Thoracic aorta (tissue), 2 donors: ENCODE results near the gene FCRL4. TPM values are rescaled to one million over a fixed set of nuclear protein-coding genes. Genes with fewer than 3 reads are reported as not detected.

Source experiments
- ATAC-seq: fragments of 150-250 bp; one replicate; pipeline ENCODE4 v1.8.0; 2017; ENCODE audit warnings: low read depth; ENCODE audit not compliant: insufficient number of reproducible peaks, low FRiP score
- DNase-seq: peaks from one replicate; pipeline ENCODE4 v3.0.0-alpha.2; 2020; ENCODE audit warnings: low spot score
- H3K27ac ChIP-seq, 2 donors: fragments of 200-600 bp; sonication (generic); 1 replicate in 1 of 2; 2 replicates in 1 of 2; pipeline ENCODE4 v1.5.1; 2016; ENCODE audit warnings: mild to moderate bottlenecking in 2 of 2, moderate library complexity in 2 of 2
- H3K27me3 ChIP-seq: fragments of 200-600 bp; sonication (generic); replicated peaks from 2 replicates; pipeline ENCODE4 v1.6.0; 2016; ENCODE audit warnings: mild to moderate bottlenecking; ENCODE audit not compliant: insufficient read depth
- H3K36me3 ChIP-seq: fragments of 200-600 bp; sonication (generic); one replicate; pipeline ENCODE4 v1.5.1; 2016
- H3K4me1 ChIP-seq, 2 donors: fragments of 200-600 bp; sonication (generic); 1 replicate in 1 of 2; 2 replicates in 1 of 2; pipeline versions ENCODE4 v1.5.1 to v1.6.0; 2016; ENCODE audit warnings: low read depth in 2 of 2, mild to moderate bottlenecking in 1 of 2; ENCODE audit not compliant: control insufficient read depth in 1 of 2
- H3K4me3 ChIP-seq: fragments of 200-600 bp; sonication (generic); 2 replicates; pipeline ENCODE4 v1.5.1; 2016; ENCODE audit warnings: mild to moderate bottlenecking
- H3K9me3 ChIP-seq: fragments of 200-600 bp; sonication (generic); 2 replicates; pipeline ENCODE4 v1.5.1; 2016
- total RNA-seq, 2 donors: library from RNA; depleted of rRNA; stranded (reverse); fragments of >200 nt; gene quantifications; one replicate each; pipeline versions ENCODE4 v1.1.0 to v1.2.3, GENCODE V29; 2016
- TF ChIP-seq, protein P1 (sequence below): fragments of 200-600 bp; sonication (generic); IDR thresholded peaks from one replicate; pipeline ENCODE4 v1.5.1; 2019; ENCODE audit warnings: antibody characterized with exemption

FCRL4 gene
- total RNA-seq, 2 donors from 2014 or later, result not detected

DNA sequence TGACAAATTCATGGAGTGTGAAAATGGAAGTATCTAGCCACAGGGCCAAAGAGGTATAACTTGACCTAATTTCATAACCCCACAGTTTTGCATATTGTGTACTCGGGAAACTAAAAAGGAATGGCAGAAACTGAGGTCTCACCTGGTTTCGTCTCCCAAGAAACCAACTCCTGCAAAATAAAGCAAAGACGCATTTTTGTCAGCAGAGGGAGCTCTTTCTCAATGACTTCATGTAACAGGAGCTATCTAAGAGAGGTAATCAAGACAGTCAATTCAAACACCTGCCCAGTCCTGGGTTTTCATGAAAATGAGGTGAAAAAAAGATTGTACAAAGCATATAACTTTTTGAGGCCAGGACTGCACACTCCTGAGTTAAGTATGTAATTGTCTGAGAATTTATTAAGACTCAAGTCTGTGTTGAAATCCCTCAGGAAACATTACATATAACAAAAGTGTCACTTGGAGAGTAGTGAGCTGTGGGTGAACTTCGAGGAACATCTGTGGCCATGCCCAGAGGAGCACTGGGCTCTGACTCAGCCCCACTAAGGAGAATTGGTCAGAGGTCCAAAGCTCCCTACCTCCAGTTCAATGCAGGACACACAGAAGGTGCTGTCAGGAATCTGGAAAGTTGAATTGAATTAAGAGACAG, 17.6 kb downstream of the FCRL4 start:
- no peak overlapping the region for H3K4me3 ChIP-seq
- DNase-seq (no peak), ATAC-seq (no peak)
- no peaks in the 10 kb centered on the region for H3K27me3 ChIP-seq
- H3K36me3 ChIP-seq, result no peaks in the 10 kb centered on the region
- no peak overlapping the region for H3K27ac ChIP-seq
- peaks cover 6% of the 10 kb centered on the region for H3K9me3 ChIP-seq
- H3K4me1 ChIP-seq, result no peaks in the 10 kb centered on the region
- TF ChIP-seq, protein P1, sequence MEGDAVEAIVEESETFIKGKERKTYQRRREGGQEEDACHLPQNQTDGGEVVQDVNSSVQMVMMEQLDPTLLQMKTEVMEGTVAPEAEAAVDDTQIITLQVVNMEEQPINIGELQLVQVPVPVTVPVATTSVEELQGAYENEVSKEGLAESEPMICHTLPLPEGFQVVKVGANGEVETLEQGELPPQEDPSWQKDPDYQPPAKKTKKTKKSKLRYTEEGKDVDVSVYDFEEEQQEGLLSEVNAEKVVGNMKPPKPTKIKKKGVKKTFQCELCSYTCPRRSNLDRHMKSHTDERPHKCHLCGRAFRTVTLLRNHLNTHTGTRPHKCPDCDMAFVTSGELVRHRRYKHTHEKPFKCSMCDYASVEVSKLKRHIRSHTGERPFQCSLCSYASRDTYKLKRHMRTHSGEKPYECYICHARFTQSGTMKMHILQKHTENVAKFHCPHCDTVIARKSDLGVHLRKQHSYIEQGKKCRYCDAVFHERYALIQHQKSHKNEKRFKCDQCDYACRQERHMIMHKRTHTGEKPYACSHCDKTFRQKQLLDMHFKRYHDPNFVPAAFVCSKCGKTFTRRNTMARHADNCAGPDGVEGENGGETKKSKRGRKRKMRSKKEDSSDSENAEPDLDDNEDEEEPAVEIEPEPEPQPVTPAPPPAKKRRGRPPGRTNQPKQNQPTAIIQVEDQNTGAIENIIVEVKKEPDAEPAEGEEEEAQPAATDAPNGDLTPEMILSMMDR, result peak; percentile 29

DNA sequence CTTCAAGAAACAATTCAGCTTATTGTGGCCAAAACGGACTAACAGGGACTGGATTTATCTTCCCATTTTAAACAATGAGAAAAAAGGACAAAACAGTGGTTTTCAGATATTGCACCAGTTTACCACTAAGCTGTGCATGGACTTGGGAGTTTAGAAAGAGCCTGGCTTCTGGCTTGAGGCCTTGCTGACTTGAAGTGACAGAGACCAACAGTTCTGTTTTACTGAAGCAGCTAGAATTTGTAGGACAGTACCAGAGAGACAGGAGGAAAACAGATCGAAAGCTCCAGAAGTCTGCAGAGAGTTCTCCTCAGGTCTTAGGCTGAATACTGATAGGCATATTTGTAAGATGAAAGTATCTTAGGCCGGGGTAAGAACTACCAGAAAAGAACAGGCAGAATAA, 20.5 kb downstream of the FCRL4 start:
- DNase-seq, result no peak

DNA sequence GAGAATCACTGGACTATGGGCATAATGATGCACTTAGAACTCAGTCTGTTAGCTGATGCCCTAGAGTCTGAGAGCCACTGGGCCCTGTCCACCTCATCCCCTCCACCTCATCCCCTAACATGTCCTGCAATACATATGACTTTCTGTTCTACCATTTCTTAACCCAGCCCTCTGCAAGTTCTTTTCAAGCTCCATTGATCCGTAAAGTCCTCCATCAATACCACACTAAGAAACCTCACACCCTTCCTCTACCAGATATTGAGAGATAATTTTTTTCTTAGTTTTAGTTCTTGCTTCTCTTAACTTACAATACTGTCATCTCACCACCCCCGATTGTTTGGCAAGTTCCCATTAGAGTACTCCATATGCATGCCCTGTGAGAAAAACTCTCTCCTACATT, 22.1 kb downstream of the FCRL4 start:
- Histone ChIP-seq H3K36me3 (no peaks in the 10 kb centered on the region), H3K4me1 (no peaks in the 10 kb centered on the region), H3K27me3 (no peaks in the 10 kb centered on the region), H3K9me3 (no peaks in the 10 kb centered on the region), H3K27ac (no peak overlapping the region), H3K4me3 (no peak overlapping the region)
- TF ChIP-seq, protein P1, result no peak
- DNase-seq, result no peak
- no peak for ATAC-seq

More for the DNA sequence above, 20.5 kb downstream of the FCRL4 start:
- Histone ChIP-seq H3K27ac (no peak overlapping the region), H3K4me1 (no peaks in the 10 kb centered on the region), H3K9me3 (no peaks in the 10 kb centered on the region), H3K27me3 (no peaks in the 10 kb centered on the region), H3K4me3 (no peak overlapping the region), H3K36me3 (no peaks in the 10 kb centered on the region)
- no peak for ATAC-seq
- TF ChIP-seq, protein P1, result no peak

DNA sequence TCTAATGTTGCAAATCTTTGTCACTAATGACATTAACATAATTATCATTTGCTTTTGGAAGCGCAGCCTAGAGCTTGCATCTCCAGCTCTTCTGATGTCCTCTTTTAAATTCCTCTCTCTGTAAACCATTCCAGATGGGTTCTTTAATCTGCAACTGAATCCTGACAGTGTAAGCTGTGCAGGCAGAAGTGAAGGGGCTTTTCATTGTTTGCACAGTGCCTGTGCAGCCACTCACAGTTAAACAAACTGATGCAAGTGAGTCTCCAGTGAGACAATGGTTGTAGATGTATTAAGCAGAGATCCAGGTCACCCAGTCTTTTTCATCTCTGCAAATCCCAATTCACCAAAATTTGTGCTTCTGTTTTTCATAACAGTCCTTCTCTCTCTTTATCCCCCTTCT, 23.0 kb downstream of the FCRL4 start:
- H3K4me3 ChIP-seq, result no peak overlapping the region
- H3K4me1 ChIP-seq, result no peaks in the 10 kb centered on the region
- H3K27me3 ChIP-seq, result no peaks in the 10 kb centered on the region
- ATAC-seq, result no peak
- H3K27ac ChIP-seq, result no peak overlapping the region
- DNase-seq, result no peak
- TF ChIP-seq, protein P1, result no peak
- H3K9me3 ChIP-seq, result no peaks in the 10 kb centered on the region
- H3K36me3 ChIP-seq, result no peaks in the 10 kb centered on the region

DNA sequence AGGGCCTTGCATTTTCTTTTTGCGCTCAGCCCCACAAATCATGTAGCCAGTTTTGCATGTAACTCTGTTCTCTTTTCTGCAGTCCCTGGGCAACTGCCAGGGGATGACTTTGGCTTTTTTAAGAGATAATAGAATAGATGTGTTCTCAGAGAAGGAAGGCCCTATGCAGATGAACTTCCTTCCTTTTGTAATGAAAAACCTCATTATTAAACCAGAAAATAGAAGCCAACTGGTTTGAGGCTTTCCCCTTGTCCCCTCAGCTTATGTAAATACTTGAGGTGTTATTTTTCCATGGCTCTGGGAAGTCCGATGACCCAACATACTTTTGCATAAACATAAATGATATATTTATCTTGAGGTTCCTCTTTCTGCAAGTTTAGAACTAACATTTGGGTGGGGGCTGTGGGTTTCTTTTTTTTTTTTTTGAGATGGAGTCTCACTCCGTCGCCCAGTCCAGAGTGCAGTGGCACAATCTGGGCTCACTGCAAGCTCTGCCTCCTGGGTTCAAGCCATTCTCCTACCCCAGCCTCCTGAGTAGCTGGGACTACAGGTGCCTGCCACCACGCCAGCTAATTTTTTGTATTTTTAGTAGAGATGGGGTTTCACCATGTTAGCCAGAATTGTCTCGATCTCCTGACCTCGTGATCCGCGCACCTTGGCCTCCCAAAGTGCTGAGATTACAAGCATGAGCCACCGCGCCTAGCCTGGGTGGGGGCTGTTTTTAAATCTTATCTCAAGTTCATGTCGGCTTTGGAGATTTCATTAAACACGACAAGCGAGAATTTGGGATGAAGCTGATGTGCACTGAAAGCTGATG, 31.2 kb downstream of the FCRL4 start:
- Histone ChIP-seq H3K27me3 (no peaks in the 10 kb centered on the region), H3K36me3 (no peaks in the 10 kb centered on the region), H3K9me3 (no peaks in the 10 kb centered on the region), H3K4me3 (no peak overlapping the region), H3K4me1 (no peaks in the 10 kb centered on the region), H3K27ac (no peak overlapping the region)
- ATAC-seq, result no peak
- no peak for DNase-seq
- TF ChIP-seq, protein P1, result no peak
